ENCODE measurements around the gene TXNL4B. TPM values are rescaled to one million over a fixed set of nuclear protein-coding genes. Genes with fewer than 3 reads are reported as not detected.
"Not testable (repeated sequence)": the region's sequence is repeated elsewhere in the genome, so short reads cannot be mapped to it uniquely, and the experiment has no call there.

TXNL4B gene
- total RNA-seq, 1 experiment from 2014 or later, result 8.3 TPM

GRCh38 chr16:72055911-72056310, 37.5 kb downstream of the TXNL4B start:
- Mint-ChIP-seq H3K36me3 (no peaks in the 10 kb centered on the region), H3K4me1 (no peaks in the 10 kb centered on the region), H3K27ac (no peak overlapping the region), H3K27me3 (ENCODE audit: low read depth) (peaks cover 4% of the 10 kb centered on the region), H3K9me3 (no peaks in the 10 kb centered on the region), H3K4me3 (no peak overlapping the region)
- ChIA-PET POLR2A (no interaction called here), CTCF (no interaction called here)
- ATAC-seq (no peak), DNase-seq (ENCODE audit: low spot score) (no peak)
- TF ChIP-seq AFF4 (CRISPR knock-in tag; IDR thresholded peaks at IDR 0.05; ENCODE audit: borderline replicate concordance) (no peak), ZNF416 (CRISPR knock-in tag; IDR thresholded peaks at IDR 0.05) (no peak), CREM (CRISPR knock-in tag; IDR thresholded peaks at IDR 0.05) (no peak), TEAD1 (CRISPR knock-in tag; IDR thresholded peaks at IDR 0.05) (no peak), E2F5 (CRISPR knock-in tag; IDR thresholded peaks at IDR 0.05) (no peak), ARID4B (CRISPR knock-in tag; IDR thresholded peaks at IDR 0.05; ENCODE audit: borderline replicate concordance) (no peak)

- H3K27ac Mint-ChIP-seq; H3K4me3 Mint-ChIP-seq; H3K9me3 Mint-ChIP-seq; DNase-seq (ENCODE audit: low spot score); H3K4me1 Mint-ChIP-seq; H3K36me3 Mint-ChIP-seq; POLR2A ChIA-PET; ATAC-seq: not testable (repeated sequence)
- TF ChIP-seq GABPB1 (CRISPR knock-in tag; IDR thresholded peaks at IDR 0.05), result peak; percentile 58
- peaks cover 13% of the 10 kb centered on the region for H3K27me3 Mint-ChIP-seq (ENCODE audit: low read depth)
- CTCF ChIA-PET, result interaction anchor here (1.1 kb wide), 1 partner anchor 12 kb away, joined by 6 read pairs; no protein-coding TSS in a partner anchor
Observed at GRCh38 chr16:72054254-72054847, 39.1 kb downstream of the TXNL4B start, which contains the start of gene HP. TSS of gene HP (plus strand) at chr16:72054505. CDS start at chr16:72054653, 148 bp downstream.

GRCh38 chr16:72051818-72052217, 41.6 kb downstream of the TXNL4B start:
- ChIA-PET CTCF (no interaction called here), POLR2A (no interaction called here)
- DNase-seq (ENCODE audit: low spot score), result no peak
- TF ChIP-seq, protein P1, sequence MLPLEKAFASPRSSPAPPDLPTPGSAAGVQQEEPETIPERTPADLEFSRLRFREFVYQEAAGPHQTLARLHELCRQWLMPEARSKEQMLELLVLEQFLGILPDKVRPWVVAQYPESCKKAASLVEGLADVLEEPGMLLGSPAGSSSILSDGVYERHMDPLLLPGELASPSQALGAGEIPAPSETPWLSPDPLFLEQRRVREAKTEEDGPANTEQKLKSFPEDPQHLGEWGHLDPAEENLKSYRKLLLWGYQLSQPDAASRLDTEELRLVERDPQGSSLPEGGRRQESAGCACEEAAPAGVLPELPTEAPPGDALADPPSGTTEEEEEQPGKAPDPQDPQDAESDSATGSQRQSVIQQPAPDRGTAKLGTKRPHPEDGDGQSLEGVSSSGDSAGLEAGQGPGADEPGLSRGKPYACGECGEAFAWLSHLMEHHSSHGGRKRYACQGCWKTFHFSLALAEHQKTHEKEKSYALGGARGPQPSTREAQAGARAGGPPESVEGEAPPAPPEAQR (CRISPR knock-in tag; IDR thresholded peaks at IDR 0.05), result no peak
- TF ChIP-seq SMAD3 (CRISPR knock-in tag; IDR thresholded peaks at IDR 0.05; ENCODE audit: borderline replicate concordance), result no peak
- no peak for TF ChIP-seq ATF6 (CRISPR knock-in tag; IDR thresholded peaks at IDR 0.05)
- no peak for TF ChIP-seq NR2C2 (CRISPR knock-in tag; IDR thresholded peaks at IDR 0.05)
- TF ChIP-seq PRRX2 (CRISPR knock-in tag; IDR thresholded peaks at IDR 0.05), result no peak
- TF ChIP-seq ZNF423 (CRISPR knock-in tag; IDR thresholded peaks at IDR 0.05), result no peak
- TF ChIP-seq SMAD4 (CRISPR knock-in tag; IDR thresholded peaks at IDR 0.05), result no peak
- TF ChIP-seq E2F4 (CRISPR knock-in tag; IDR thresholded peaks at IDR 0.05; ENCODE audit: borderline replicate concordance, low read depth), result no peak
- TF ChIP-seq SP1 (CRISPR knock-in tag; conservative IDR thresholded peaks at IDR 0.05), result no peak
- no peak for TF ChIP-seq RELA (CRISPR knock-in tag; IDR thresholded peaks at IDR 0.05; ENCODE audit: borderline replicate concordance)
- no peak for TF ChIP-seq RORB (CRISPR knock-in tag; IDR thresholded peaks at IDR 0.05)
- Mint-ChIP-seq H3K9me3 (peaks cover 12% of the 10 kb centered on the region), H3K27me3 (ENCODE audit: low read depth) (peaks cover 16% of the 10 kb centered on the region), H3K36me3 (no peaks in the 10 kb centered on the region), H3K27ac (no peak overlapping the region), H3K4me1 (no peaks in the 10 kb centered on the region), H3K4me3 (no peak overlapping the region)
- no peak for ATAC-seq

All from WTC11 (cell line).